Body of pancreas (tissue), 4 donors: Measurements from ENCODE around the gene OR7C2. TPM values are rescaled to one million over a fixed set of nuclear protein-coding genes. Genes with fewer than 3 reads are reported as not detected.
"Not testable (repeated sequence)": the region's sequence is repeated elsewhere in the genome, so short reads cannot be mapped to it uniquely, and the experiment has no call there.

ENCODE experiments used
- ATAC-seq: fragments of 150-250 bp; one replicate; pipeline ENCODE4 v1.9.1; 2016
- DNase-seq, 4 donors: peaks; one replicate each; pipeline ENCODE4 v3.0.0-alpha.2; 2019
- H3K27ac ChIP-seq, 4 donors: fragments of 200-600 bp; sonication (generic); 1 replicate in 3 of 4; 2 replicates in 1 of 4; pipeline versions ENCODE4 v1.5.1 to v1.6.1; 2016 to 2019; ENCODE audit warnings: mild to moderate bottlenecking in 1 of 4, mixed read lengths in 1 of 4, moderate library complexity in 1 of 4
- H3K27me3 ChIP-seq, 2 donors: fragments of 200-600 bp; sonication (generic); one replicate each; pipeline ENCODE4 v1.6.0; 2016; ENCODE audit warnings: mild to moderate bottlenecking in 1 of 2
- H3K36me3 ChIP-seq, 2 donors: fragments of 200-600 bp; sonication (generic); replicated peaks in 1 of 2; 2 replicates each; pipeline ENCODE4 v1.5.1; 2016; ENCODE audit warnings: low read depth in 2 of 2; ENCODE audit not compliant: insufficient read depth in 1 of 2
- H3K4me1 ChIP-seq: fragments of 200-600 bp; sonication (generic); one replicate; pipeline ENCODE4 v1.6.0; 2016
- H3K4me3 ChIP-seq, 2 donors: fragments of 200-600 bp; sonication (generic); 1 replicate in 1 of 2; 2 replicates in 1 of 2; pipeline ENCODE4 v1.5.1; 2016 to 2019
- H3K9me3 ChIP-seq, 3 donors: fragments of 200-600 bp; sonication (generic); 1 replicate in 2 of 3; 2 replicates in 1 of 3; pipeline ENCODE4 v1.5.1; 2016
- CTCF ChIP-seq, 7 experiments: fragments of 450-650 bp in 4 of 7; fragments of 200-600 bp in 3 of 7; sonication (generic) in 3 of 7; IDR thresholded peaks; one replicate each; pipeline ENCODE4 v1.5.1; 2016 to 2019; ENCODE audit warnings: antibody characterized with exemption in 7 of 7
- POLR2A ChIP-seq, 3 donors: fragments of 450-650 bp; IDR thresholded peaks; one replicate each; pipeline ENCODE4 v1.6.1; 2016; ENCODE audit warnings: antibody characterized with exemption in 3 of 3, mild to moderate bottlenecking in 2 of 3
- WGBS, 2 donors: methylation state at CpG; one replicate each; pipeline ENCODE4 v1.1.5; 2017; 5-methylcytosine and 5-hydroxymethylcytosine counted together
- intact Hi-C: fragments of 100-400 bp; cut with DNase I; formaldehyde crosslinking; loops from one replicate; pipeline ENCODE4 v1.15.1; 2023
- total RNA-seq, 2 donors: library from RNA; depleted of rRNA; stranded (reverse); fragments of >200 nt; gene quantifications; one replicate each; pipeline ENCODE4 v1.1.0, GENCODE V29; 2016

Gene OR7C2
- total RNA-seq, 2 donors from 2014 or later: not detected

- no peak for ATAC-seq
- no peak for DNase-seq
- 35 to 45% methylated on average over 1 of the region's 1 CpG for WGBS, 2 donors
These were observed 7.8 kb upstream of the OR7C2 start for GRCh38 chr19:14933506-14933905.

GRCh38 chr19:14940266-14940665 lies 1.0 kb upstream of the OR7C2 start:
- DNase-seq (no peak), ATAC-seq (no peak)
- Histone ChIP-seq H3K27ac (no peak overlapping the region), H3K4me3 (no peak overlapping the region), H3K4me1 (no peaks in the 10 kb centered on the region), H3K36me3 (no peaks in the 10 kb centered on the region), H3K9me3 (no peaks in the 10 kb centered on the region), H3K27me3 (no peaks in the 10 kb centered on the region)
- TF ChIP-seq POLR2A (IDR thresholded peaks at IDR 0.05) (no peak), CTCF (IDR thresholded peaks at IDR 0.05) (no peak)
- intact Hi-C loops: no loop called here
- WGBS, 2 donors: 69 to 77% methylated on average over 6 of the region's 6 CpGs

More at GRCh38 chr19:14933506-14933905, 7.8 kb upstream of the OR7C2 start:
- TF ChIP-seq CTCF (IDR thresholded peaks at IDR 0.05): no peak
- no peak for TF ChIP-seq POLR2A (IDR thresholded peaks at IDR 0.05)
- Histone ChIP-seq H3K36me3 (no peaks in the 10 kb centered on the region), H3K4me3 (no peak overlapping the region), H3K27ac (no peak overlapping the region), H3K4me1 (no peaks in the 10 kb centered on the region), H3K27me3 (no peaks in the 10 kb centered on the region), H3K9me3 (no peaks in the 10 kb centered on the region)
- intact Hi-C loops: no loop called here

- TF ChIP-seq POLR2A (IDR thresholded peaks at IDR 0.05): no peak
- no peak for TF ChIP-seq CTCF (IDR thresholded peaks at IDR 0.05)
- no peak overlapping the region for H3K27ac ChIP-seq
- H3K27me3 ChIP-seq: no peaks in the 10 kb centered on the region
- no peak overlapping the region for H3K4me3 ChIP-seq
- H3K4me1 ChIP-seq: no peaks in the 10 kb centered on the region
- ATAC-seq: no peak
- WGBS, 2 donors: 44 to 65% methylated on average over 4 of the region's 4 CpGs
- no peak for DNase-seq
- intact Hi-C loops: no loop called here
- H3K9me3 ChIP-seq: no peaks in the 10 kb centered on the region
- no peaks in the 10 kb centered on the region for H3K36me3 ChIP-seq
These were observed 2.3 kb downstream of the OR7C2 start for GRCh38 chr19:14943601-14944000.

- H3K36me3 ChIP-seq: no peaks in the 10 kb centered on the region
- H3K27ac ChIP-seq: no peak overlapping the region
- ATAC-seq: no peak
- TF ChIP-seq CTCF (IDR thresholded peaks at IDR 0.05) (no peak), POLR2A (IDR thresholded peaks at IDR 0.05) (no peak)
- no peaks in the 10 kb centered on the region for H3K27me3 ChIP-seq
- H3K9me3 ChIP-seq: no peaks in the 10 kb centered on the region
- H3K4me3 ChIP-seq: no peak overlapping the region
- no peak for DNase-seq
- H3K4me1 ChIP-seq: no peaks in the 10 kb centered on the region
- WGBS, 2 donors: 52 to 65% methylated on average over 1 of the region's 1 CpG
- intact Hi-C loops: no loop called here
These were observed 3.2 kb downstream of the OR7C2 start for GRCh38 chr19:14944456-14944855.

- H3K4me3 ChIP-seq, H3K9me3 ChIP-seq, ATAC-seq, H3K27ac ChIP-seq, DNase-seq, H3K4me1 ChIP-seq, intact Hi-C loops, H3K27me3 ChIP-seq, H3K36me3 ChIP-seq: not testable (repeated sequence)
- WGBS, 2 donors: 79 to 88% methylated on average over 5 to 10 of the region's 10 CpGs
These were observed 8.1 kb downstream of the OR7C2 start for GRCh38 chr19:14949413-14949812.
